ENCODE measurements around the gene ERC1. TPM values are rescaled to one million over a fixed set of nuclear protein-coding genes. Genes with fewer than 3 reads are reported as not detected.

The ERC1 gene
- total and polyA plus RNA-seq, 2 experiments from 2014 or later: 18.4 to 29.7 TPM

GRCh38 chr12:1309613-1310012, 318.6 kb downstream of the ERC1 start:
- no peaks in the 10 kb centered on the region for H3K36me3 ChIP-seq (replicated peaks; ENCODE audit: insufficient read depth, low read depth)
- H3K4me1 ChIP-seq (ENCODE audit: insufficient read depth): no peaks in the 10 kb centered on the region
- 86% methylated on average over 8 of the region's 8 CpGs for WGBS (ENCODE audit: low lambda C conversion rate, missing lambda C conversion rate)
- H3K4me3 ChIP-seq: no peak overlapping the region
- no peaks in the 10 kb centered on the region for H3K27me3 ChIP-seq
- H3K79me2 ChIP-seq: no peaks in the 10 kb centered on the region
- no peaks in the 10 kb centered on the region for H3K9me2 ChIP-seq (replicated peaks; ENCODE audit: insufficient read depth)
- H3K4me2 ChIP-seq: no peak overlapping the region
- H3K27ac ChIP-seq: no peak overlapping the region
- no peak for DNase-seq (ENCODE audit: low spot score)
- no peak overlapping the region for H2AFZ ChIP-seq
- H3K9me3 ChIP-seq (ENCODE audit: low read depth): peaks cover 4% of the 10 kb centered on the region
- no peaks in the 10 kb centered on the region for H4K20me1 ChIP-seq (ENCODE audit: insufficient read depth, poor library complexity, severe bottlenecking)
- TF ChIP-seq EZH2phosphoT487 (IDR thresholded peaks at IDR 0.05; ENCODE audit: low read depth, severe bottlenecking, unreplicated experiment): no peak
- TF ChIP-seq EZH2 (IDR thresholded peaks at IDR 0.05; ENCODE audit: borderline replicate concordance): no peak
- no peak for TF ChIP-seq CTCF (IDR thresholded peaks at IDR 0.05; ENCODE audit: poor library complexity)

GRCh38 chr12:1310653-1311052, 319.6 kb downstream of the ERC1 start:
- Histone ChIP-seq H3K36me3 (replicated peaks; ENCODE audit: insufficient read depth, low read depth) (no peaks in the 10 kb centered on the region), H3K4me1 (ENCODE audit: insufficient read depth) (no peaks in the 10 kb centered on the region), H3K4me3 (no peak overlapping the region), H3K79me2 (no peaks in the 10 kb centered on the region), H3K27ac (no peak overlapping the region), H4K20me1 (ENCODE audit: insufficient read depth, poor library complexity, severe bottlenecking) (no peaks in the 10 kb centered on the region), H2AFZ (no peak overlapping the region), H3K4me2 (no peak overlapping the region), H3K27me3 (no peaks in the 10 kb centered on the region), H3K9me3 (ENCODE audit: low read depth) (peaks cover 4% of the 10 kb centered on the region), H3K9me2 (replicated peaks; ENCODE audit: insufficient read depth) (no peaks in the 10 kb centered on the region)
- TF ChIP-seq EZH2phosphoT487 (IDR thresholded peaks at IDR 0.05; ENCODE audit: low read depth, severe bottlenecking, unreplicated experiment) (no peak), CTCF (IDR thresholded peaks at IDR 0.05; ENCODE audit: poor library complexity) (no peak), EZH2 (IDR thresholded peaks at IDR 0.05; ENCODE audit: borderline replicate concordance) (no peak)
- 74% methylated on average over 4 of the region's 4 CpGs for WGBS (ENCODE audit: low lambda C conversion rate, missing lambda C conversion rate)
- no peak for DNase-seq (ENCODE audit: low spot score)

- Histone ChIP-seq H3K4me1 (ENCODE audit: insufficient read depth) (no peaks in the 10 kb centered on the region), H3K4me2 (no peak overlapping the region), H3K36me3 (replicated peaks; ENCODE audit: insufficient read depth, low read depth) (no peaks in the 10 kb centered on the region), H4K20me1 (ENCODE audit: insufficient read depth, poor library complexity, severe bottlenecking) (no peaks in the 10 kb centered on the region), H3K79me2 (no peaks in the 10 kb centered on the region), H3K9me3 (ENCODE audit: low read depth) (peaks cover 4% of the 10 kb centered on the region), H2AFZ (no peak overlapping the region), H3K27ac (no peak overlapping the region), H3K9me2 (replicated peaks; ENCODE audit: insufficient read depth) (no peaks in the 10 kb centered on the region), H3K27me3 (no peaks in the 10 kb centered on the region), H3K4me3 (no peak overlapping the region)
- TF ChIP-seq CTCF (IDR thresholded peaks at IDR 0.05; ENCODE audit: poor library complexity): no peak
- TF ChIP-seq EZH2phosphoT487 (IDR thresholded peaks at IDR 0.05; ENCODE audit: low read depth, severe bottlenecking, unreplicated experiment): no peak
- TF ChIP-seq EZH2 (IDR thresholded peaks at IDR 0.05; ENCODE audit: borderline replicate concordance): no peak
- WGBS (ENCODE audit: low lambda C conversion rate, missing lambda C conversion rate): 57% methylated on average over 1 of the region's 1 CpG
- DNase-seq (ENCODE audit: low spot score): no peak
Measured at GRCh38 chr12:1311145-1311544, 320.1 kb downstream of the ERC1 start.

GRCh38 chr12:1313906-1314305, 322.9 kb downstream of the ERC1 start:
- Histone ChIP-seq H3K4me1 (ENCODE audit: insufficient read depth) (peaks cover 10% of the 10 kb centered on the region), H3K9me2 (replicated peaks; ENCODE audit: insufficient read depth) (no peaks in the 10 kb centered on the region), H3K36me3 (replicated peaks; ENCODE audit: insufficient read depth, low read depth) (no peaks in the 10 kb centered on the region), H3K27ac (no peak overlapping the region), H3K79me2 (no peaks in the 10 kb centered on the region), H2AFZ (no peak overlapping the region), H3K9me3 (ENCODE audit: low read depth) (peaks cover 4% of the 10 kb centered on the region), H3K27me3 (no peaks in the 10 kb centered on the region), H3K4me2 (no peak overlapping the region), H4K20me1 (ENCODE audit: insufficient read depth, poor library complexity, severe bottlenecking) (no peaks in the 10 kb centered on the region), H3K4me3 (no peak overlapping the region)
- no peak for DNase-seq (ENCODE audit: low spot score)
- WGBS (ENCODE audit: low lambda C conversion rate, missing lambda C conversion rate): 98% methylated on average over 2 of the region's 2 CpGs
- no peak for TF ChIP-seq EZH2 (IDR thresholded peaks at IDR 0.05; ENCODE audit: borderline replicate concordance)
- TF ChIP-seq EZH2phosphoT487 (IDR thresholded peaks at IDR 0.05; ENCODE audit: low read depth, severe bottlenecking, unreplicated experiment): no peak
- TF ChIP-seq CTCF (IDR thresholded peaks at IDR 0.05; ENCODE audit: poor library complexity): no peak

All from hepatocyte (in vitro differentiated cells).